CD4-positive, alpha-beta T cell treated with Interleukin-12 subunit alpha and Interleukin-12 subunit beta, for 1 hour (primary cell): ENCODE results near the gene LOXL3.

ENCODE experiments used
- DNase-seq: peaks from one replicate; pipeline ENCODE4 v3.0.0-alpha.2; 2020

The LOXL3 gene

DNA sequence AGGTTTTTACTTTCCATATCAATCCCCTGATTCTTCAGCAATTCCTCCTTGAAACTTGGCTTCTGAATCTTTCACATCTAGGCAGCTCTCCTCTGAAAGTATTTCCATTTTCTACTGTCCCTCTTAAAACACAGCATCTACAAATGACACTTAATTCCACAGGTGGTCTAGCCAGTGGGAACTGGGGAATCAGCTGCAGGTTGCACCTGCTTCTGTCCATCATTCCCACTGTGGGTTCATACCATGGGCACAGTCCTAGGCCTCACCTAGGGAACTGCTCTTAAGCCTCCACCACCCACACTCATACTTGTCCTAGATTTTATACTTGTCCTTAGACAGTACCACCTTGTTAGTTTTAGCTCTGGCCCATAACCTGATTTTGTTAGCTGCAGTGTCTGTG is 2.2 kb downstream of the LOXL3 start:
- no peak for DNase-seq

DNA sequence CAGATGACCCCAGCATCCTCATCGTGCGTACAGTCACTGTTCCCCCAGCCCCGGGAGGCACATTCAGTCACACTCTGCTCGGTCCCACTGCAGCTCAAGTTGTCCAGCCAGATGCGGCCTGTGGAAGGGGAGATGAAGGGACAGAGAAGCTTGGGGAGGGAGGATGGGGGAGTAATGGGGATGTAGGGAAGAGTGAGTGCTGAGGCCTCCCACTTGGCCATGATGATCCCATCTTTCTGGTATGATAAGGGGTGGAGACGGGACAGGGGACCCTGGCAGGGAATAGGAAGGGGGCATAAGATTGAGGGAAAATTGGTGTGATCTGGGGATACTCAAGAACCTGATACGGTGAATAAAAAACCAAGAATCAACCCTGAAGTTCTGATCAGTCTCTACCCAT is 3.5 kb downstream of the LOXL3 start:
- no peak for DNase-seq

- DNase-seq = no peak
Observed at GRCh38 chr2:74548900-74549826, 4.6 kb downstream of the LOXL3 start.

- no peak for DNase-seq
Observed at GRCh38 chr2:74548285-74548899, 5.3 kb downstream of the LOXL3 start.

GRCh38 chr2:74546004-74546403 is 7.7 kb downstream of the LOXL3 start:
- DNase-seq = no peak

DNA sequence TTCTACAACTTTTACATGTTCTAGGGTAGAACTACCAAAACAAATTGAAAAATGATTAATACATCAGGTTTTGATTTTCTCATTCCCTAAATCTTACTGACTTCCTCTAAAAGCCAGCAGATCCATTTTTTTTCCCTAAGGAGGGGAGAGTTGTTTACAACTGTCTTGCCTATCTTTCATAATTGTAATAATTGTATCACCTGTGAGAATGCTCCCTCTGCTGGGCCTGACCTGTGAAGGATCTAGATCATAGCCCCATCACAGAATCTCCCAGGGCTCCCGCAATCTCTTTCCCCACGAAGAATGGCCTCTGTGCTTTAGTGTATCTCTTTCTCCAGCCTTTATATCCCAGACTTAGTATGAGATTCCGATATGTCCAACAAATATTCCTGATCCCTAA is 9.1 kb downstream of the LOXL3 start:
- DNase-seq = peak; percentile 24

DNA sequence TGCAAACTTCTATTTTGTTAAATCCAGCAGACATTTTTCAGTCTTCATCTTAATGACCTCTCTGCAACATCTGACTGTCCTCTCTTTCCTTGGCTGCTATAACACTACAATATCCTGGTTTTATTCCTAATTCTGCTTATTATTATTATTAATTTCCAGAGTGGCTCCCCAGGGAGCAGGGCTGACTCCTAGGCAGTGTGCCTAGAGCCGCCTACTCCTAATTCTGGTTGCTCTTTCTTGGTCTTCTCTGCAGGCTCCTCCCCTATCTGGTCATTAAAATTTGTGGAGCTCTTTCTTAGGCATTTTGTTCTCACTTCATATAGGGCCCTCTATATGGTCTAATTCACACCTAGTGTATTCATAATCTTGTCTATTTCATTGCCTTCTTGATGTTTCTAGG is 10.8 kb downstream of the LOXL3 start:
- DNase-seq = no peak

DNA sequence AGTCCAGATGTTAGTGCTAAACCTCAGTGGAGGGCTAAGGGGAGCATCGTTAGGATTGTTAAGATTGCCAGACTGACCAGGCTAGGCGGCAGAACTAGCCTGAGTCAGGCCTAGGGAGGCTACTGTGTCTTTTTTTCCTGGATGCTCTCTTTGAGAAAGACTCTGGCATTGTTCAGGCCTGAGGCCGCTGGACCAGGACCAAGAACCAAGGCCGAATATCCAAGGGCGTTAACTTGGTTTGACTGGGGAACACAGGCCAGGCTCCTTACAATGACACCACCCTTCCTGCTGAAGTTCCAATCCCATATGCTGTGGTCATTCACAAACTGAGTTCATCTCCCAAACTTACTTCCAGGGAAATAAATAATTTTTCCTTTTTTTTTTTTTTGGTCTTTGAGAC is 13.5 kb downstream of the LOXL3 start:
- no peak for DNase-seq

DNA sequence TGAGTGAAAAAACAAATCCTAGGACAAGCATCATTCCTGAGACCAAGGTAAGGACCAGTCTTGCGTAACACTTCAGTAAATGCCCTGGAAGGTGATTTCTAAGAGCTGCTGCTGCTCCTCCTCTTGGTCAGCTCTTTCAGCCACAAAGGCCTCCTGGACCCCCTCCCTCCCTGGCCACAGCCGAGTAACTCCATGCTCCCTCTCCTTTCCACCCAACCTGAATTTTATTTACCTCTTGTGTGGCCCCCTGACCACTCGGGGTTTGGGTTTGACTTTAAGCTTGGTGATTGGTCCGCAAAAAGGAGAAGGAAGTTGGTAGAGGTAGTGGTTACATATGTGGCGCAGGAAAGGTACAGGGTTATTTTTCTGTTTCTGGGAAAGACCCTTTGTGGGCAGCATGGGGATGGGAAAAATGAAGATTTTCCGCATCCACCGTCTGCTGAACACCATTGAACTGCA is 14.8 kb downstream of the LOXL3 start:
- DNase-seq = no peak

DNA sequence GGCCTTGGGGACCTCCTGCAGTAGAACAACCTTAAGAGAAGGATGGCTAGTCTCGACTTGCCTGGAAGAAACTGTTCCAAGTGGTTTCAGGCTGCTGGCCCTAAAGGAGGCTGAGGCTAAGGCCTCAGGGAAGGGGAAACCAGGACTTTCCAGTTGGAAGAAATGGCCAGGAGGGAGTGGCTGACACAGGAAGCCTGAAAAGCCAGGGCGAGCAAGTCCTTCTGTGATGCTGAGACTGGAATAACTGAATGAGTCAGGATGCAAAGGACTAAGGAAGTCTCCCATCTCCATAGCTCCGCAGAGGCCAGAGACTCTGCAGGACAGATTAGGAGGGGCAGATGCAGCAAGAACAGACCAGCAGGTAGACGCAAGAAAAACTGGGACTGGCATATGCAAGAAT is 16.6 kb downstream of the LOXL3 start:
- DNase-seq = no peak

DNA sequence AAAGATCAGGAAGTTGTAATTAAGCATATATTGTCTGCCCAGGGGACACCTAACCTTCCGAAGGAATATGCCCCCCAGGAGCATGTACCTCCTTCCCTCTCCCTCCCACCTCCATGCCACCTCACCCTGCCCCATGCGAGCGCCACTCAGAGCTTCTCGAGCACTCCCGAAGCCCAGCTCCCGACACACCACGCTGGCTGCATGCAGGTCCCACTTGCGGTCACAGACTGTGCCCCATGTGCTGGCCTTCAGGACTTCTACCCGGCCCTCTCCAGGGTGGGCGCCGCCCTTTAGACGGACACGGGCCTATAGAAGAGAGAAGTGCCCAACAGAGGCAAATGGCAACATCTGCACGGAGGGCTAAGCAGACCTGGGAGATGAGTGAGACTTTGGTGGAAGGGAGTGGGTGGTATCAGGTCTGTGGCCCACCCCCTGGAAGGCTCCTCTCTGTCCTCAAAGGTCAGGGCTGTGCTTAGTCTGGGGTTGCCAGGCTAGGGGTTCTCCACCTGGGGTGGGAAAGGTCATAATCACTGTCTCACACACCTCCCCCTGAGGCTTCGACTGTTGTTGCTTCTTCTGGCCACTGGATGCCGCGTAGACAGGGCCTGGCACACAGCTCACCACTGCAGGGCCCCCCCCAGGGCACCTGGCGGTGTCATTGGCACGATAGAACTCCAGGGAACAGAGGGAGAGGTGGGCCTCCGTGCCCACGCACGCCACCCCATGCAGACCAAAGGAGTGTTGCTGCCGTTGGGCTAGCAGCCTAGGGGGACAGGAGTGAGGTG is 17.4 kb downstream of the LOXL3 start:
- DNase-seq = no peak

DNA sequence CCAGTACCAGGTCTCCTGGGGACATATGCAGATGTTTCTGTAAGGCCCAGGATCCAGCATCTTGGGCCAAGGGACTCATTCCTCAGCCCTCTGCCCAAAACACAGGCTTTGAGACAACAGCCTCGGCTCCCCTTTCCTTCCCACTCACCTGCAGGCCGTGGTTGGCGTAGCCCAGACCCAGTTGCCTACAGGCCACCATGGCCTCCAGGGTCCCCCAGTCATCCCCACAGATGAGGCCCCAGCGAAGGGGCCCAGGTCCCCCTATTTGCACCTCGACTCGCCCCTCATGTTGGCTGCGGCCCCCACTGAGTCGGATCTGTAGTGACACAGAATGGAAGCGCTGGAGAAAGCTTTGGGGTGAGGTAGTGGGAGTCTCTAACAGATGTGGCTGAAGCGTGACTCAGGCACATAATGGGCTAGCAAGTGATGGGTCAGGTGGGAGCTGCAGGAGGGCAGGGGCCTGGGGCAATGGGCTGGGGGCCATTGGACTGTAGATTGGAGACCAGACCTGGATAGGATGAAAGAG is 18.2 kb downstream of the LOXL3 start:
- no peak for DNase-seq

DNA sequence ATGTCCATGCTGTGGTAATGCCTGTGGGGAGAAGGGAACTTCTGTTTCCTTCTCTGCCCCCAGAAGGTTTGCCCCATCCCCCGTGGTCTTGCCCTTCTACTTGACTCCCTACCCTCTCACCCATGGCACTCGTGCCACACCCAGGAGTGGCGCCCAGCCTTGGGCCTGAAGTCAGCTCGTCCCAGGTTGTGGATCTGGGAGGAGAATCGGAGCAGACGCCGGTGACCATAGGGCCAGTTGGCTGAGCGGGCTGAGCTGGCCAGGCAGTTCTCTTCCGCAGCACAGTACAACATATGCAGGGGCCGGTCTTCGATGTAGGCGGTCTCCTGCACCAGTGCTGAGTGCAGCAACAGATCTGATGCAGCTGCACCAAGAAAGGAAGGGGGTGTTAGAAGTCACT is 19.3 kb downstream of the LOXL3 start:
- DNase-seq = no peak

DNA sequence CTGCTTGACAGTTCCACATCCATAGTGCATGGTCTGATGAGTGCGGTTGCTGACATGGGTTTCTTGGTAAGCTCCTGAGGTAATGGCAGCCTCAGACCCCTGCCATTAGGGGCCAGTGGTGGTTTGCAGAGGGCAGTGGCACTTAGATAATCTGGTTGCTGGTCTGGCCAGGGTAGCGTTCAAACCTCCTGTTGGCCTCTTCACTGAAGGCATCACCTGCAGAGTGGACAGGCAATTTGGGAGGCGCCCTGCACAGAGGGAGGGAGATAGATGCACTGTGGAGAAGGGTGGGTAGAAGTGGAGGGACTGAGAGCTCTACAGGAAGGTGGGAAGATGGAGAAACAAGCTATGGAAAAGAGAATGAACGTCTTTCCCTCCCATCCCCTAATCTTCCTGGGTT is 20.3 kb downstream of the LOXL3 start:
- no peak for DNase-seq

- peak; percentile 64 for DNase-seq
Observed at GRCh38 chr2:74532222-74532621, 21.5 kb downstream of the LOXL3 start.

DNA sequence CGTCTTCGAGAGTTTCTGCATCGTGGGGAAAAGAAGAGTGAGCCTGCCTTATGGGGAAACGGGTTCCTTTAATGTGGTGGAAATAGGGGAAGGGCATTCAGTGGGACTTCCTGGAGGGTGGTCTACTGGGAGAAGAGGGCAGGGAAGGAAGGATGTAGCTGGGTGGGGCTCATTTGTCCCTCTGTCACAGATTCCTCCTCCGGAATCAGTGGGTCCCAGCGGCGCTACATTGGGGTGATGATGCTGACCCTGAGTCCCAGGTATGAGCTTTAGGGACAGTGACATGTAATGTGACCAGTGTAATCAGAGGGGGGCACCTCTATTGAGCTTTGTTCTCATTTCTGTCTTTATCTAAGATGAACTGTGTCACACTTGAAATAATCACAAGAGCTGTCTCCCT is 22.1 kb downstream of the LOXL3 start:
- no peak for DNase-seq

- DNase-seq = peak; percentile 70
Observed at GRCh38 chr2:74530239-74531187, 23.2 kb downstream of the LOXL3 start.

DNA sequence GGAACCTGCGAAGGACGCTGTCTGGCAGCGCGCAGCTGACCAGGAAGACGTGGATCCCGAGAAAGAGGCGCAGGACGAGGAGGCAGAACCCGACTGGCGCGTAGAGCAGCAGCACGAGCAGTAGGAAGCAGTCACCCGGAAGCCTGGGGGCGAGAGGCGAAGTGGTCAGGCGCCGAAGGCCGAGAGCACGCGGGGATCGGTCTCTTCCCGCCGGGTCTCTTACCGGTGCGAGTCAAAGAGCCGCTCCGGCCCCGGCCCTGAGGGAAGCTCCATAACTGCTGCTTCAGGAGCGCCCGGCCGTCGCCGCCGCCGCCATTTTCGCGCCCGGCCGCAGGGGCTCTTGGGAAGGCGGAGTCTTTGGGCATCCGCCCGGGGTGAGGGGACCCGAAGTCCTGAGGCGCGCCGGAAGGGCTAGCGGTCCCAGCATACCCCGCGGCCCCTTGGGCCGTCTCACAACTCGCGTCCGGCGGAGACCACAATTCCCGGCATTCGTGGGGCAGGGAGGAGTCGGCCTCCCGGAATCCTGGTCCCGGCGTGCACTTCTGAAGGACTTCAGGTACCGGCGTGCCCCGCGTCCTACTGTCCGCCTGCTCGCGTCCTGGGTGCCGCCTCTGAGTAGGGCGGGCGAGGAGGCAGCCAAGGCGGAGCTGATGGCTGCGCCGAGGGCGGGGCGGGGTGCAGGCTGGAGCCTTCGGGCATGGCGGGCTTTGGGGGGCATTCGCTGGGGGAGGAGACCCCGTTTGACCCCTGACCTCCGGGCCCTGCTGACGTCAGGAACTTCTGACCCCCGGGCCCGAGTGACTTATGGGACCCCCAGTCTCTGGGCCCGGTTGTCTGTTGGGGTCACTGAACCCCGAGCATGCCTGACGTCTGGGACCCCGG is 24.1 kb downstream of the LOXL3 start, which contains the start of the genes AUP1 and HTRA2:
Gene AUP1, minus strand, starts transcription at position 350 of the 882 bp plus-strand sequence. Its CDS starts 77 bp downstream, at position 273.
Gene HTRA2, plus strand, starts transcription at position 577 of the 882 bp plus-strand sequence. Its CDS starts 74 bp downstream, at position 651.
- DNase-seq = peak; percentile 90

DNA sequence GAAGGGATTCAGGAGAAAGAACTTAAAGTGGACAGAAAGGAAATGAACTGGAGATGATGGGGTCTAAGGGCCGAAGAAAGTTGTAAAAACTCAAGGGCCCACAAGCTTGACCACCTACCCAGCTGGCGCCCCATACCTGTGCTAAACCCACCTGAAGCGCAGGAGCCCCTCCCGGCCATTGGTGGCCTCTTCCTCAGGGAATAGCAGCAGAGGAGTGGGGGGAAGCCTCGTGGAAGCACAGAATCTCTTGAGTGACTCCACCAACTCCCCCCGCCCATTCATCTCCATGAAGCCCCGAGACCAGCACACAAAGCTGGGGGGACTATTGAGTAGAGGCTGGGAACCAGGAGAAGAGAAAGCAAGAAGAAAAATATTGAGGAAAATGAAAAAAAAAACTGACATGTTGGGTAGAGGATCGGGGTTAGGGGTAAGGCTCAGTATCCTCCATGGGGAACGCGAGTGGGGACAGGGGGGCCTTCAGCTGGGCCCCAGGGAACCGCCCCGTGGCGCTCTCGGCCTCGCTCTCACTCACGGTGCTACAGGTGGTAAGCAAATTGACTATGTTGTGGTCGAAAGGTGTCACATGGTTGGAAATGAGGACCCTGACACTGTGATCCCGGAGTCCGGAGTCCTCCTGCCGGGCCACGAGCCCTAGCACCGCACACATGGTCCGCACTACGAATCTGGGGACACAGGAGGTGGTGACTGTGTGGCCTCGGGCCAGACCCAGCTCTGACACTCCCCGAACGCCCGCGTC is 25.0 kb downstream of the LOXL3 start:
- DNase-seq = peak; percentile 28

DNA sequence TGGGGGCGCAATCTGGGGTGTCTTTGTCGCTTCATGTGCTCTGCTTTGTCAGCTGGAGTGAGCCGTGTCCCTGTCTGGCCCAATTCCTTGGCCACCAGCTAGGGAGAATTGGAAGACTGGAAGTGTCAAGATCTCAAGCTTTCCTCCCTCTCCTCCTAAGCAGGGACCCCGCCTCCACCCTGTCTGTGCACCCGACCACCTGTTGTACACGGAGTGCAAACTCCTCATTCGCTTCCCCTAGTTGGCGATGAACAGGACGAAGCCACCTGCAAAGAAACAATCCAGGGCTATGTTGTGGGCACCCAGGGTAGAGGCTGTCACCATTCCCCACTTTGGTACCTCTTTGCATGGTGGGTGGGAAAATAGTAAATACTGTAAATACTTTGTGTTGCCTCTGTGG is 26.0 kb downstream of the LOXL3 start:
- no peak for DNase-seq
